Activated gamma-delta T cell treated with Interleukin-2 at 50 U/mL for 16 hours (primary cell): ENCODE results near the gene MAGI2.

Source experiments
- DNase-seq: peaks from one replicate; pipeline ENCODE4 v3.0.0-alpha.2; 2020

The MAGI2 gene

DNA sequence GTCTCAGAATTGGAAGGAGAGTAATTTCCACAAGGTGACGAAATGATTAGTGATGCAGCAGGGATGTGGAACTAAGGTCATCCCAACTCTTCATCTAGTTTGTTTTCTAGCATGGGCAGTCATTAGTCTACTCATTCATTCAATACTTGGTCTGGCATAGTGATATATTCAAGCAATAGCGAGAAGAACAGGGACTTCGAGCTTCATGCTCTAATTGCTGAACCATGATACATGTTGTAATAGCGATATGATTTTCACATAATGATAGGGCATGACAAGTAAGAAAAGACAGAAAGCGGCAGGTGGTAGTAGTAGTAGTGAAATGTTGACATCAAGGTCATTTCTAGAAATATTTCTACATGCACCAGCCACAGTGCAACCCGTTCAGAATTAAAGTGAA lies 1002.8 kb downstream of the MAGI2 start:
- no peak for DNase-seq

GRCh38 chr7:78448911-78449310 lies 1004.6 kb downstream of the MAGI2 start:
- DNase-seq: no peak

- no peak for DNase-seq
Observed at GRCh38 chr7:78444267-78444666, 1009.2 kb downstream of the MAGI2 start.

DNA sequence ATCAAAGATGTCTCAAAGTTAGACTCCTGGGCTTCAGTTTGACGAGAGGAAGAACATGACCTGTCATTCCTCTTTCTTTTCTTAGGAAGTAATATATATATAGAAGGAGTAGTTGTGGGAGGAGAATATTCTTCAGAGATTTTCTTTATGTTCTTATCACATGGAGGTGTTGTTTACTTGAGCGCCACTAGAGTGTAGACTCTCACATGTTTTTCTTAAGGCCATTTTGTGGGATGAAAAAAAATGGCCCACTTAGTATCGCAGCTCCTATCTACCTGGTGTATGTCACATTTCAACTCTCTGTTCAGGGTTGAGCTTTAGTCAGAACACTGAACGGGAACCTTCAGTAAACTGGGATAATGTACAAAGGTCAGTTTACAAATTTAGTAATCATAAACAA lies 1009.7 kb downstream of the MAGI2 start:
- no peak for DNase-seq

GRCh38 chr7:78441737-78442136 lies 1011.7 kb downstream of the MAGI2 start:
- DNase-seq: no peak

DNA sequence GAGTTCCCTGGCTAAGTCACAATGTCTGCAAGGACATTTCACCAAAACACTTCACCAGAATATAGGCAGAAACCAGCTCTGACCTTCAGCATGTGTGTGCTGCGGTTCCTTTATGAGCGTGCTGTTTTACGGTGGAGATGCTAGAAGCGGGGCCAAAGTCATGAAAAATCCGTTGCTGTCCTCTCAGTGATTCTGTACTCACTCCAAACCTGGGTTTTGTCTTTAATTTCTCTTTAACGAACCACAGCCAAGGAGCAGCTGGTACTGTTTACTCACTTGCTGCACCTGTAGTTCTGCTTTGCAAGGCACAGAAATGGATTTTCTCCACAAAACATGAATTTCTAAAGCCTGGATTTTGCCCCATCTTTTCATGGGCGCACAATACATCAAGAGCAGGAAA lies 1015.0 kb downstream of the MAGI2 start:
- no peak for DNase-seq

- no peak for DNase-seq
Observed at GRCh38 chr7:78437118-78437517, 1016.3 kb downstream of the MAGI2 start.

DNA sequence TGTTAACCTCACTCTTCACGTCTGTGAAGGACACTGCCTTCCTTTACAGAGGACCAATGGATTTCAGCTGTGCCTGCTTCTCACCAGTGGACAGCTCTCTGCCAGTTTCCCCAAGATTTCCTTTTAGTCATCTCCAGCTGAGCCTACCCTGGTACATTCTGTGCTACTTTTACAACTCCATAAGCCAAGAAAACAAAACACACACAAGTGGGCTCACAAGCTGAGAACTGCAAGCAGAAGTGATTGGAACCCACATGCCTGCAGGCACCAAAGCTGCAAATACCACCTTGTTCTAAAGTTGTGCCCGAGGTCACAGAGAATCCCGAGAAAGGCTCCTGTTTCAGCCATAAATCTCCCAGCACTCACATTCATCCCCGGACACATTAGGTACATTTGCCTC lies 1018.1 kb downstream of the MAGI2 start:
- no peak for DNase-seq

- DNase-seq: no peak
Observed at GRCh38 chr7:78434281-78434680, 1019.2 kb downstream of the MAGI2 start.

DNA sequence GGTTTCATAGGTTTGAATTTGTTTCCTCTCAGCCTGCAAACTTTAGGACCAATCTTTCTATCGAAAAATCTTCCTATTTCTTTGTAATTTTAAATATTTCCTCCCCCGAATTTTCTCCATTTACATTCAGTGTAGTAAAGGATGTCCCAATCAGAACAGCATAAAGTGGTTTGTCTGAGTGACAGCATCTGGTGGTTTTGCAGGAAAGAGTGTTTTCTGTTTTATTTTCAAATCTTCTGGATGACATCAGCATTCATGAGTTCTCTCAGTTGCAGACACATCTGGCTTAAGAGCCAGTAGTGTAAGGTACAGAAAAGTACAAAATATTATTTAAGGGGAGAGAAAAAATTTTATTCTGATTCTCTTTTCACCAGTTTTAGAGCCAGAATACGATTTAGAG lies 1020.0 kb downstream of the MAGI2 start:
- DNase-seq: no peak

DNA sequence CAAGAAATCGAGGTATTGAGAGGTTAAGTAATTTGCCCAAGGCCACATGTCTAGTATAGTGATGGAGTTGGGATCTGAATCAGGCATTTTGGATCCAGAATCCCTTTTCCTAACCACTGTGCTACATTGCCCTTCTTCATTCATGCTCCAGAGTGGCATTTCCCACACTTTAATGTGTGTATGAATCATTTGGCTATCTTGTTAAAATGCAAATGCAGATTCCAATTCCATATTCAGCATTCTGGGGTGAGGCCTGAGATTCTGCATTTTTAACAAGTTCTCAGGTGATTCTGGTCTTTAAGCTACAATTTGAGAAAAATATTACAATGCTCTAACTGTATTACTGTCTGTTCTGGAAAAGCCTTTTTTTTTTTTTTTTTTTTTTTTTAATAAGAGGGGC lies 1023.6 kb downstream of the MAGI2 start:
- no peak for DNase-seq

- no peak for DNase-seq
Observed at GRCh38 chr7:78427209-78427608, 1026.3 kb downstream of the MAGI2 start.

GRCh38 chr7:78420001-78420400 lies 1033.5 kb downstream of the MAGI2 start:
- DNase-seq: no peak

- no peak for DNase-seq
Observed at GRCh38 chr7:78417180-78417853, 1036.2 kb downstream of the MAGI2 start.

GRCh38 chr7:78413568-78413967 lies 1039.9 kb downstream of the MAGI2 start:
- no peak for DNase-seq

- no peak for DNase-seq
Observed at GRCh38 chr7:78412216-78412858, 1041.1 kb downstream of the MAGI2 start.

- no peak for DNase-seq
Observed at GRCh38 chr7:78407031-78407430, 1046.4 kb downstream of the MAGI2 start.

GRCh38 chr7:78406531-78406930 lies 1046.9 kb downstream of the MAGI2 start:
- DNase-seq: no peak

DNA sequence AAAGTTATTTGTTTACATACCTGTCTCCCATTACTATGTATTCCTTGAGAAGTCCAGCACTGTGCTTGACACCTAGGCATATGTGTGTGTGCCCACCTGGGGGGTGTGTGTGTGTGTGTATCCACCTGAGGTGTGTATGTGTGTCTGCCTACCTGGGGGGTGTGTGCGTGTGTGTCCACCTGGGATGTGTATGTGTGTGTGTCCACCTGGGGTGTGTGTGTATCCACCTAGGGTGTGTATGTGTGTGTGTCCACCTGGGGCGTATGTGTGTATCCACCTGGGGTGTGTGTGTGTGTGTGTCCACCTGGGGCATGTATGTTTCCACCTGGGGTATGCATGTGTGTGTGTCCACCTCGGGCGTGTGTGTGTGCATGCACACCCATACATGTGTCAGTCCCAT lies 1051.4 kb downstream of the MAGI2 start:
- no peak for DNase-seq

DNA sequence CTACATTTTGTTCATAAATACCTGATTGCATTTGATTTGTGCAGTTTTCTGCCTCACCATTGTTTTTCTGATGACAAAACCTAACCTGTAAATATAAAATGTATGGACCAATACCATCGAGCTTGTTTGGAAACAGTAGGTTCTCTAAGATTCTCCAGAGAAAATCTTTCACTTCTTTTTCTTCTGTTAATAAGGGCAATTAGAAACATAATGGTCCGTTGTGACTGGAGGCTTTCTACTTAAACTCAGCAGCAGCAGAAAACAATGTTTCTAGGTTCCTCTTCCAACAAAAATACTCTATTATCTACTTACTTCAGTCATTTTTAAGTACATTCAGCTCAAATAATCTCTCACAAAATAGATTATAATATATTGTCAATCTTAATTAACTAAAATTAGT lies 1053.4 kb downstream of the MAGI2 start:
- no peak for DNase-seq

GRCh38 chr7:78399033-78399769 lies 1054.3 kb downstream of the MAGI2 start:
- DNase-seq: no peak

GRCh38 chr7:78398576-78398975 lies 1054.9 kb downstream of the MAGI2 start:
- no peak for DNase-seq

DNA sequence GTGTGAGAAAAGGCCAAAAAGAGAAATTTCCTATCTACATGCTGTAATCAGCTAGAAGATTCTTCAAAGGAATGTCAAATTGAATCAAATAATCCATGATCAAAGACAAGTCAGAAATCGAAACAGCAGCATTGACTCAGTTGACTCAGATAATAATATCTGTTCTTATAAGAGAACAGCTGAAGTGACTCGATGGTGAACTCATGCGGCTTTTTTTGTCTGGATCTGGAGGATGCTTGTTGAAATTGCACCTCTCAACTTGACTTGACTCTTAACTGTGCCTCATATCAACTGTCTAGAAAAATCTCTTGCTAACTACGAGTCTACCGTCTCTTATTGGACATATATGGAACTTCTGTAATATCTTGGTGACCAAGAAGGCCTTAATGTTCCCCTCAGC lies 1055.4 kb downstream of the MAGI2 start:
- no peak for DNase-seq

GRCh38 chr7:78396210-78396609 lies 1057.3 kb downstream of the MAGI2 start:
- DNase-seq: no peak
